Measurements from ENCODE around the gene RNF41. TPM values are rescaled to one million over a fixed set of nuclear protein-coding genes. Genes with fewer than 3 reads are reported as not detected.

RNF41 gene
- total RNA-seq, 1 experiment from 2014 or later, result 57.4 TPM

DNA sequence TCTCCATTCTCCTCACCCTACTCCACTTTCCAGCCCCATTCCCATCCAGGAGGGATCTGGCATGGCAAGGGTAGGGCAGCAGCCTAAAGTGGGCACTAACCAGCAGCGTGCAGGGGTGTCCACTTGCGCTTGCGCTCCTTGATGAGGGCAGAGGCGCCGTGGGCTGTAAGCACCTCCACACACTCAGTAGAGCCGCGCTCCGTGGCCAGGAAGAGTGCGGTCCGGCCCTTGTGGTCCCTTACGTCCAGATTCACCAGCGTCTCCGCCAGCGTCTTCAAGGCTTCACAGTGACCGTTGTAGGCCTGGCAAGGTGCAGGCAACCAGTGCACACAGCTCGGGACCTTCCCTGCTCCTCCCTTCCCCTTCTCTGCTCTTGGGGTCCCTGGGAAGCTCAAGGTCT, 26.2 kb upstream of the RNF41 start:
- Mint-ChIP-seq H3K36me3 (peaks cover 63% of the 10 kb centered on the region), H3K4me3 (no peak overlapping the region), H3K27ac (no peak overlapping the region), H3K27me3 (ENCODE audit: low read depth) (no peaks in the 10 kb centered on the region), H3K9me3 (no peaks in the 10 kb centered on the region), H3K4me1 (no peaks in the 10 kb centered on the region)
- no peak for TF ChIP-seq PRRX2 (CRISPR knock-in tag; IDR thresholded peaks at IDR 0.05)
- TF ChIP-seq, protein P1, sequence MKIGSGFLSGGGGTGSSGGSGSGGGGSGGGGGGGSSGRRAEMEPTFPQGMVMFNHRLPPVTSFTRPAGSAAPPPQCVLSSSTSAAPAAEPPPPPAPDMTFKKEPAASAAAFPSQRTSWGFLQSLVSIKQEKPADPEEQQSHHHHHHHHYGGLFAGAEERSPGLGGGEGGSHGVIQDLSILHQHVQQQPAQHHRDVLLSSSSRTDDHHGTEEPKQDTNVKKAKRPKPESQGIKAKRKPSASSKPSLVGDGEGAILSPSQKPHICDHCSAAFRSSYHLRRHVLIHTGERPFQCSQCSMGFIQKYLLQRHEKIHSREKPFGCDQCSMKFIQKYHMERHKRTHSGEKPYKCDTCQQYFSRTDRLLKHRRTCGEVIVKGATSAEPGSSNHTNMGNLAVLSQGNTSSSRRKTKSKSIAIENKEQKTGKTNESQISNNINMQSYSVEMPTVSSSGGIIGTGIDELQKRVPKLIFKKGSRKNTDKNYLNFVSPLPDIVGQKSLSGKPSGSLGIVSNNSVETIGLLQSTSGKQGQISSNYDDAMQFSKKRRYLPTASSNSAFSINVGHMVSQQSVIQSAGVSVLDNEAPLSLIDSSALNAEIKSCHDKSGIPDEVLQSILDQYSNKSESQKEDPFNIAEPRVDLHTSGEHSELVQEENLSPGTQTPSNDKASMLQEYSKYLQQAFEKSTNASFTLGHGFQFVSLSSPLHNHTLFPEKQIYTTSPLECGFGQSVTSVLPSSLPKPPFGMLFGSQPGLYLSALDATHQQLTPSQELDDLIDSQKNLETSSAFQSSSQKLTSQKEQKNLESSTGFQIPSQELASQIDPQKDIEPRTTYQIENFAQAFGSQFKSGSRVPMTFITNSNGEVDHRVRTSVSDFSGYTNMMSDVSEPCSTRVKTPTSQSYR (CRISPR knock-in tag; IDR thresholded peaks at IDR 0.05), result no peak
- TF ChIP-seq, protein P2, sequence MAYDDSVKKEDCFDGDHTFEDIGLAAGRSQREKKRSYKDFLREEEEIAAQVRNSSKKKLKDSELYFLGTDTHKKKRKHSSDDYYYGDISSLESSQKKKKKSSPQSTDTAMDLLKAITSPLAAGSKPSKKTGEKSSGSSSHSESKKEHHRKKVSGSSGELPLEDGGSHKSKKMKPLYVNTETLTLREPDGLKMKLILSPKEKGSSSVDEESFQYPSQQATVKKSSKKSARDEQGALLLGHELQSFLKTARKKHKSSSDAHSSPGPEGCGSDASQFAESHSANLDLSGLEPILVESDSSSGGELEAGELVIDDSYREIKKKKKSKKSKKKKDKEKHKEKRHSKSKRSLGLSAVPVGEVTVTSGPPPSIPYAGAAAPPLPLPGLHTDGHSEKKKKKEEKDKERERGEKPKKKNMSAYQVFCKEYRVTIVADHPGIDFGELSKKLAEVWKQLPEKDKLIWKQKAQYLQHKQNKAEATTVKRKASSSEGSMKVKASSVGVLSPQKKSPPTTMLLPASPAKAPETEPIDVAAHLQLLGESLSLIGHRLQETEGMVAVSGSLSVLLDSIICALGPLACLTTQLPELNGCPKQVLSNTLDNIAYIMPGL (CRISPR knock-in tag; IDR thresholded peaks at IDR 0.05), result no peak
- no peak for TF ChIP-seq HMGA2 (CRISPR knock-in tag; IDR thresholded peaks at IDR 0.05)
- no peak for TF ChIP-seq ETV6 (CRISPR knock-in tag; IDR thresholded peaks at IDR 0.05)
- TF ChIP-seq, protein P3, sequence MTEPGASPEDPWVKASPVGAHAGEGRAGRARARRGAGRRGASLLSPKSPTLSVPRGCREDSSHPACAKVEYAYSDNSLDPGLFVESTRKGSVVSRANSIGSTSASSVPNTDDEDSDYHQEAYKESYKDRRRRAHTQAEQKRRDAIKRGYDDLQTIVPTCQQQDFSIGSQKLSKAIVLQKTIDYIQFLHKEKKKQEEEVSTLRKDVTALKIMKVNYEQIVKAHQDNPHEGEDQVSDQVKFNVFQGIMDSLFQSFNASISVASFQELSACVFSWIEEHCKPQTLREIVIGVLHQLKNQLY (CRISPR knock-in tag; IDR thresholded peaks at IDR 0.05), result no peak
- TF ChIP-seq ZBTB21 (CRISPR knock-in tag; IDR thresholded peaks at IDR 0.05; ENCODE audit: borderline replicate concordance), result no peak
- ATAC-seq (no peak), DNase-seq (ENCODE audit: low spot score) (no peak)
- CTCF ChIA-PET, result interaction anchor here (0.6 to 2.6 kb wide), 5 partner anchors 10 to 129 kb away, joined by 3 to 9 read pairs (median 3); partner anchors contain the start of genes ANKRD52 and ZC3H10
- POLR2A ChIA-PET, result interaction anchor here (0.5 kb wide), 2 partner anchors 17 to 68 kb away, joined by 3 to 4 read pairs; partner anchors contain the start of gene CNPY2

DNA sequence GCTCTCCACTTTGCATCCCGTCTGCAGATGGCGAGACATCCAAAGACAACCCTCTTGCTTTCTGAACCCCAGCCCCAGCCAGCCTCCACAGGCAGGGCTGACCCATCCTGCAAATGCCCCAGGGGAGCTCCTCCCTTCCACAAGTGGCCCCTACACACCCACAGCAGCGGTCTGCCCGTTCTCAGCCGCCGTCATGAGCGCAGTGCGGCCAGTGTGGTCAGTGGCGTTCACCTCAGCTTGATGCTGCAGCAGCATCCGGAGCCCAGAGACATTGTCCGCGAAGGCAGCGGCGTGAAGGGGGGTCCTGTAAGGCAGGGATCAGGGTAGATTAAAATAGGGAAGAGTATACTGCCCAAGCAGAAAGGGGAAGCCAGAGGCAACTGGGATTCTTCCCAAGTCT, 22.8 kb upstream of the RNF41 start:
- H3K9me3 Mint-ChIP-seq, result no peaks in the 10 kb centered on the region
- H3K36me3 Mint-ChIP-seq, result peaks cover 68% of the 10 kb centered on the region
- H3K4me3 Mint-ChIP-seq, result no peak overlapping the region
- no peaks in the 10 kb centered on the region for H3K4me1 Mint-ChIP-seq
- DNase-seq (ENCODE audit: low spot score) (no peak), ATAC-seq (no peak)
- no peaks in the 10 kb centered on the region for H3K27me3 Mint-ChIP-seq (ENCODE audit: low read depth)
- POLR2A ChIA-PET, result no interaction called here
- CTCF ChIA-PET, result no interaction called here
- no peak overlapping the region for H3K27ac Mint-ChIP-seq
- TF ChIP-seq, protein P4, sequence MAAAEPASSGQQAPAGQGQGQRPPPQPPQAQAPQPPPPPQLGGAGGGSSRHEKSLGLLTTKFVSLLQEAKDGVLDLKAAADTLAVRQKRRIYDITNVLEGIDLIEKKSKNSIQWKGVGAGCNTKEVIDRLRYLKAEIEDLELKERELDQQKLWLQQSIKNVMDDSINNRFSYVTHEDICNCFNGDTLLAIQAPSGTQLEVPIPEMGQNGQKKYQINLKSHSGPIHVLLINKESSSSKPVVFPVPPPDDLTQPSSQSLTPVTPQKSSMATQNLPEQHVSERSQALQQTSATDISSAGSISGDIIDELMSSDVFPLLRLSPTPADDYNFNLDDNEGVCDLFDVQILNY (CRISPR knock-in tag; IDR thresholded peaks at IDR 0.05), result no peak
- TF ChIP-seq, protein P5, sequence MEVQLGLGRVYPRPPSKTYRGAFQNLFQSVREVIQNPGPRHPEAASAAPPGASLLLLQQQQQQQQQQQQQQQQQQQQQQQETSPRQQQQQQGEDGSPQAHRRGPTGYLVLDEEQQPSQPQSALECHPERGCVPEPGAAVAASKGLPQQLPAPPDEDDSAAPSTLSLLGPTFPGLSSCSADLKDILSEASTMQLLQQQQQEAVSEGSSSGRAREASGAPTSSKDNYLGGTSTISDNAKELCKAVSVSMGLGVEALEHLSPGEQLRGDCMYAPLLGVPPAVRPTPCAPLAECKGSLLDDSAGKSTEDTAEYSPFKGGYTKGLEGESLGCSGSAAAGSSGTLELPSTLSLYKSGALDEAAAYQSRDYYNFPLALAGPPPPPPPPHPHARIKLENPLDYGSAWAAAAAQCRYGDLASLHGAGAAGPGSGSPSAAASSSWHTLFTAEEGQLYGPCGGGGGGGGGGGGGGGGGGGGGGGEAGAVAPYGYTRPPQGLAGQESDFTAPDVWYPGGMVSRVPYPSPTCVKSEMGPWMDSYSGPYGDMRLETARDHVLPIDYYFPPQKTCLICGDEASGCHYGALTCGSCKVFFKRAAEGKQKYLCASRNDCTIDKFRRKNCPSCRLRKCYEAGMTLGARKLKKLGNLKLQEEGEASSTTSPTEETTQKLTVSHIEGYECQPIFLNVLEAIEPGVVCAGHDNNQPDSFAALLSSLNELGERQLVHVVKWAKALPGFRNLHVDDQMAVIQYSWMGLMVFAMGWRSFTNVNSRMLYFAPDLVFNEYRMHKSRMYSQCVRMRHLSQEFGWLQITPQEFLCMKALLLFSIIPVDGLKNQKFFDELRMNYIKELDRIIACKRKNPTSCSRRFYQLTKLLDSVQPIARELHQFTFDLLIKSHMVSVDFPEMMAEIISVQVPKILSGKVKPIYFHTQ (CRISPR knock-in tag; IDR thresholded peaks at IDR 0.05), result no peak
- TF ChIP-seq, protein P6, sequence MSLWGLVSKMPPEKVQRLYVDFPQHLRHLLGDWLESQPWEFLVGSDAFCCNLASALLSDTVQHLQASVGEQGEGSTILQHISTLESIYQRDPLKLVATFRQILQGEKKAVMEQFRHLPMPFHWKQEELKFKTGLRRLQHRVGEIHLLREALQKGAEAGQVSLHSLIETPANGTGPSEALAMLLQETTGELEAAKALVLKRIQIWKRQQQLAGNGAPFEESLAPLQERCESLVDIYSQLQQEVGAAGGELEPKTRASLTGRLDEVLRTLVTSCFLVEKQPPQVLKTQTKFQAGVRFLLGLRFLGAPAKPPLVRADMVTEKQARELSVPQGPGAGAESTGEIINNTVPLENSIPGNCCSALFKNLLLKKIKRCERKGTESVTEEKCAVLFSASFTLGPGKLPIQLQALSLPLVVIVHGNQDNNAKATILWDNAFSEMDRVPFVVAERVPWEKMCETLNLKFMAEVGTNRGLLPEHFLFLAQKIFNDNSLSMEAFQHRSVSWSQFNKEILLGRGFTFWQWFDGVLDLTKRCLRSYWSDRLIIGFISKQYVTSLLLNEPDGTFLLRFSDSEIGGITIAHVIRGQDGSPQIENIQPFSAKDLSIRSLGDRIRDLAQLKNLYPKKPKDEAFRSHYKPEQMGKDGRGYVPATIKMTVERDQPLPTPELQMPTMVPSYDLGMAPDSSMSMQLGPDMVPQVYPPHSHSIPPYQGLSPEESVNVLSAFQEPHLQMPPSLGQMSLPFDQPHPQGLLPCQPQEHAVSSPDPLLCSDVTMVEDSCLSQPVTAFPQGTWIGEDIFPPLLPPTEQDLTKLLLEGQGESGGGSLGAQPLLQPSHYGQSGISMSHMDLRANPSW (CRISPR knock-in tag; conservative IDR thresholded peaks at IDR 0.05; ENCODE audit: low read depth), result no peak
- TF ChIP-seq JAZF1 (CRISPR knock-in tag; IDR thresholded peaks at IDR 0.05), result no peak
- TF ChIP-seq SP1 (CRISPR knock-in tag; conservative IDR thresholded peaks at IDR 0.05), result no peak
- TF ChIP-seq, protein P1 (CRISPR knock-in tag; IDR thresholded peaks at IDR 0.05), result no peak
- TF ChIP-seq GRHL2 (CRISPR knock-in tag; IDR thresholded peaks at IDR 0.05; ENCODE audit: insufficient replicate concordance, severe bottlenecking), result no peak
- TF ChIP-seq, protein P7, sequence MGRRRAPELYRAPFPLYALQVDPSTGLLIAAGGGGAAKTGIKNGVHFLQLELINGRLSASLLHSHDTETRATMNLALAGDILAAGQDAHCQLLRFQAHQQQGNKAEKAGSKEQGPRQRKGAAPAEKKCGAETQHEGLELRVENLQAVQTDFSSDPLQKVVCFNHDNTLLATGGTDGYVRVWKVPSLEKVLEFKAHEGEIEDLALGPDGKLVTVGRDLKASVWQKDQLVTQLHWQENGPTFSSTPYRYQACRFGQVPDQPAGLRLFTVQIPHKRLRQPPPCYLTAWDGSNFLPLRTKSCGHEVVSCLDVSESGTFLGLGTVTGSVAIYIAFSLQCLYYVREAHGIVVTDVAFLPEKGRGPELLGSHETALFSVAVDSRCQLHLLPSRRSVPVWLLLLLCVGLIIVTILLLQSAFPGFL (CRISPR knock-in tag; IDR thresholded peaks at IDR 0.05; ENCODE audit: borderline replicate concordance), result no peak
- TF ChIP-seq, protein P8, sequence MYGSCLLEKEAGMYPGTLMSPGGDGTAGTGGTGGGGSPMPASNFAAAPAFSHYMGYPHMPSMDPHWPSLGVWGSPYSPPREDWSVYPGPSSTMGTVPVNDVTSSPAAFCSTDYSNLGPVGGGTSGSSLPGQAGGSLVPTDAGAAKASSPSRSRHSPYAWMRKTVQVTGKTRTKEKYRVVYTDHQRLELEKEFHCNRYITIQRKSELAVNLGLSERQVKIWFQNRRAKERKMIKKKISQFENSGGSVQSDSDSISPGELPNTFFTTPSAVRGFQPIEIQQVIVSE (CRISPR knock-in tag; IDR thresholded peaks at IDR 0.05; ENCODE audit: borderline replicate concordance), result no peak

Measured in WTC11 (cell line).